ENCODE results near the gene CENPE.

The CENPE gene

DNA sequence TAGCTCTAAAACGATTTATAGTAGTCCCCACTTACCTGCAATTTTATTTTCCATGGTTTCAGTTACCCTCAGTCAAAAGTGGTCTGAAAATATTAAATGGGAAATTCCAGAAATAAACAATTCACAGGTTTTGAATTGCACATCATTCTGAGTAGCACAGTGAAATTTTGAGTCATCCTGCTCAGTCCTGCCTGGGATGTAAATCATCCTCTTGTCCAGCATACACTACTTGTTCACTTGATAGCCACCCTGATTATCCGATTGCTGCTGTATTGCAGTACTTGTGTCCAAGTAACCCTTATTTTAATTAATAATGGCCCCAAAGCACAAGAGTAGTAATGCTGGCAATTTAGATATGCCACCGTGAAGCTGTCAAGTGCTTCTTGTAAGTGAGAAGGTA, 75.0 kb downstream of the CENPE start:
- H3K9me3 ChIP-seq: no peaks in the 10 kb centered on the region
- no peak overlapping the region for H3K27ac ChIP-seq
- no peak overlapping the region for H3K4me3 ChIP-seq (ENCODE audit: low read depth in 1 of 2, low read length in 1 of 2)
- H3K4me1 ChIP-seq (ENCODE audit: control insufficient read depth in 1 of 2, insufficient read depth in 1 of 2, low read depth in 1 of 2, low read length in 1 of 2): no peaks in the 10 kb centered on the region
- H3K36me3 ChIP-seq: no peaks in the 10 kb centered on the region
- TF ChIP-seq, protein P1, sequence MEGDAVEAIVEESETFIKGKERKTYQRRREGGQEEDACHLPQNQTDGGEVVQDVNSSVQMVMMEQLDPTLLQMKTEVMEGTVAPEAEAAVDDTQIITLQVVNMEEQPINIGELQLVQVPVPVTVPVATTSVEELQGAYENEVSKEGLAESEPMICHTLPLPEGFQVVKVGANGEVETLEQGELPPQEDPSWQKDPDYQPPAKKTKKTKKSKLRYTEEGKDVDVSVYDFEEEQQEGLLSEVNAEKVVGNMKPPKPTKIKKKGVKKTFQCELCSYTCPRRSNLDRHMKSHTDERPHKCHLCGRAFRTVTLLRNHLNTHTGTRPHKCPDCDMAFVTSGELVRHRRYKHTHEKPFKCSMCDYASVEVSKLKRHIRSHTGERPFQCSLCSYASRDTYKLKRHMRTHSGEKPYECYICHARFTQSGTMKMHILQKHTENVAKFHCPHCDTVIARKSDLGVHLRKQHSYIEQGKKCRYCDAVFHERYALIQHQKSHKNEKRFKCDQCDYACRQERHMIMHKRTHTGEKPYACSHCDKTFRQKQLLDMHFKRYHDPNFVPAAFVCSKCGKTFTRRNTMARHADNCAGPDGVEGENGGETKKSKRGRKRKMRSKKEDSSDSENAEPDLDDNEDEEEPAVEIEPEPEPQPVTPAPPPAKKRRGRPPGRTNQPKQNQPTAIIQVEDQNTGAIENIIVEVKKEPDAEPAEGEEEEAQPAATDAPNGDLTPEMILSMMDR (IDR thresholded peaks at IDR 0.05): no peak
- H3K27me3 ChIP-seq: no peaks in the 10 kb centered on the region

DNA sequence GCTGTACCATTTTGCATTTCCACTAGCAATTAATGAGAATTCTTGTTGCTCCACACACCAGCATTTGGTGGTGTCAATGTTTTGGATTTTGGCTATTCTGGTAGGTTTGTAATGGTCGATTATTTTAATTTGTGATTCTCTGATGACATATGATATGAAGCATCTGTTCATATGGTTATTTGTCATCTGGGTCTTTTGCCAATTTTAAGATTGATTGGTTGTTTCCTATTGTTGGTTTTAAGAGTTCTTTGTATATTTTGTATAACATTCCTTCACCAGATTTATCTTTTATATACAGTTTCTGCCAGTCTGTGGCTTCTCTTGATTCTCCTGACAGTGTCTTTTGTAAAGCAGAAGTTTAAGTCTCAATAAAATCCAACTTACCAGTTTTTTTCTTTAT, 80.0 kb downstream of the CENPE start:
- H3K36me3 ChIP-seq: no peaks in the 10 kb centered on the region
- no peaks in the 10 kb centered on the region for H3K27me3 ChIP-seq
- H3K4me3 ChIP-seq (ENCODE audit: low read depth in 1 of 2, low read length in 1 of 2): no peak overlapping the region
- H3K4me1 ChIP-seq (ENCODE audit: control insufficient read depth in 1 of 2, insufficient read depth in 1 of 2, low read depth in 1 of 2, low read length in 1 of 2): no peaks in the 10 kb centered on the region
- no peak overlapping the region for H3K27ac ChIP-seq
- H3K9me3 ChIP-seq: no peaks in the 10 kb centered on the region
- TF ChIP-seq, protein P1 (IDR thresholded peaks at IDR 0.05): no peak

DNA sequence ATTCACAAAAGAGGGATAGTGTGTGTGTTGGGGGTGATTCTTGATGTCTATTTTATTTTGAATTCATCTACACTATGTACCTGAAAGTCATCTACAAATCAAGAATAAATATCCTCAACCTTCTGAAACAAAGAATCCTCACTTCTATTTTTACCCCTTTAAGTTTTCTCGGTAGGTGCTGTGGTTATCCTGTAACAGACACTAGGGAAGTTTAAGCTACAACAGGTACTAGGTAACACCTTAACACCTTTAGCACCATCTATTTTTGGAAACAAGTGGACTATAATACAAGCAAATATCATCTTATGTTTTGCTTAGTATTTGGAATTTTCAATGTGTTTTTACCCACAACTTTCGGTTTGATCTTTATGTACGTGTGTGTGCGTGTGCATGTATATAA, 86.5 kb downstream of the CENPE start:
- Histone ChIP-seq H3K27ac (no peak overlapping the region), H3K27me3 (no peaks in the 10 kb centered on the region), H3K4me1 (ENCODE audit: control insufficient read depth in 1 of 2, insufficient read depth in 1 of 2, low read depth in 1 of 2, low read length in 1 of 2) (no peaks in the 10 kb centered on the region), H3K4me3 (ENCODE audit: low read depth in 1 of 2, low read length in 1 of 2) (no peak overlapping the region), H3K9me3 (no peaks in the 10 kb centered on the region), H3K36me3 (peaks cover 17% of the 10 kb centered on the region)
- TF ChIP-seq, protein P1 (IDR thresholded peaks at IDR 0.05): no peak

DNA sequence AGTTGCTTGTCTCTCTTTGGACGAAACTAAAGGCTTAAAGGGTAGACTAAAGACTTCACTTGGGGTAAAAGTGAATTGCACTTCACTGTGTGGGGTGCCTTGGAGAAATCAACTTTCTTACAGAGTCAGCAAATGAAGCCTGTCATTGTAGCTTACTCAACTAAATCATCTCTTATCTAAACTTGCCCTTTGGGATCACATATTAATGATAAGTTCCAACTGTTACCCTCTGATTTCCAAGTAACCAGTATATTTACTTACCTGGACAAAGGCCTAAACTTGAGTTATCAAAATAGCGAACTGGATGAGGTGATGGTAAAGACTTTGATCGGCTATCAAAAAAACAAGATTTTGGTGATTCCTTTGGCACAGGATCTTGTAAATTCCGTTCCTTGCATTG, 89.6 kb downstream of the CENPE start:
- no peaks in the 10 kb centered on the region for H3K4me1 ChIP-seq (ENCODE audit: control insufficient read depth in 1 of 2, insufficient read depth in 1 of 2, low read depth in 1 of 2, low read length in 1 of 2)
- H3K9me3 ChIP-seq: no peaks in the 10 kb centered on the region
- no peak overlapping the region for H3K4me3 ChIP-seq (ENCODE audit: low read depth in 1 of 2, low read length in 1 of 2)
- H3K36me3 ChIP-seq: peaks cover 17% of the 10 kb centered on the region
- no peak overlapping the region for H3K27ac ChIP-seq
- TF ChIP-seq, protein P1 (IDR thresholded peaks at IDR 0.05): no peak
- H3K27me3 ChIP-seq: no peaks in the 10 kb centered on the region

DNA sequence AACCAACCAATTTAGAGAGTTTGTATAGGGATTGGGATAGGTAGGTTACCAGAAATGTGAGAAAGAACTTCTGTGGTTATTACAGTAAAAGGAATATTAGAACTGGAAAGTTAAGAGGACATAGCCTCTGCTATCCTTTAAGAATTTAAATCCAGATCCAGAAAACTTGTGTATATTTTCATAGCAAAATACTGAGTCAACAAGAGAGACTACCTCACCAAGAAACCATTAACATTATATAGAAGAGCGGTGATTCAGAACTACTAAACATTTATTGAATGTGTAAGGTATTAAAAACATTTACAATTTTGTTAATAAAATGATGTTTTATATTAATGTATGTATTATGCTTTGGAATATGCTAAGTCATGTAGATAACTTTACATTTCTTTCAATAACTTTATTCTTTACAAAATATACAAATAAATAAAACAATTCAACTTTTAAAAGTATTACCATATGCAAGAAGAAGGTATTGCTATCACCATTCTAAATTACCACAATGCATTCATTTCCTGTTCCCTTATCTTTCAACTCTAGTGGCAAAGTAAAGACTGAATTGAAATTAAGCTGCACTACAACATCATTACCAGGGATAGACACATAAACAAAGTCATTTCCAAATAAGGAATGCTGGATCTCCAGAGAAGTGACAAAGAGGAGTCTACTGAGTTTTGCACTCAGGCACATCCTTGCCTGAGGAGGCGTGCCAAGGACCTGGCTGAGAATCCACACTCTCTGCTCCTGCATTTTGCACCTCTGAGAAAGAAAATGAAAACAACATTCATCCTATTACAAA, 92.4 kb downstream of the CENPE start:
- no peak overlapping the region for H3K27ac ChIP-seq
- TF ChIP-seq, protein P1 (IDR thresholded peaks at IDR 0.05): no peak
- no peaks in the 10 kb centered on the region for H3K27me3 ChIP-seq
- no peak overlapping the region for H3K4me3 ChIP-seq (ENCODE audit: low read depth in 1 of 2, low read length in 1 of 2)
- no peaks in the 10 kb centered on the region for H3K9me3 ChIP-seq
- peaks cover 9% of the 10 kb centered on the region for H3K36me3 ChIP-seq
- no peaks in the 10 kb centered on the region for H3K4me1 ChIP-seq (ENCODE audit: control insufficient read depth in 1 of 2, insufficient read depth in 1 of 2, low read depth in 1 of 2, low read length in 1 of 2)

Data from neutrophil (primary cell).